ENCODE results near the gene IFIH1. TPM values are rescaled to one million over a fixed set of nuclear protein-coding genes. Genes with fewer than 3 reads are reported as not detected.

The IFIH1 gene
- total and polyA plus RNA-seq, 2 of the 8 experiments (the other 6 are each of a cell fraction or from before 2014, with no cell fraction given), result 0.32 to 2.0 TPM

DNA sequence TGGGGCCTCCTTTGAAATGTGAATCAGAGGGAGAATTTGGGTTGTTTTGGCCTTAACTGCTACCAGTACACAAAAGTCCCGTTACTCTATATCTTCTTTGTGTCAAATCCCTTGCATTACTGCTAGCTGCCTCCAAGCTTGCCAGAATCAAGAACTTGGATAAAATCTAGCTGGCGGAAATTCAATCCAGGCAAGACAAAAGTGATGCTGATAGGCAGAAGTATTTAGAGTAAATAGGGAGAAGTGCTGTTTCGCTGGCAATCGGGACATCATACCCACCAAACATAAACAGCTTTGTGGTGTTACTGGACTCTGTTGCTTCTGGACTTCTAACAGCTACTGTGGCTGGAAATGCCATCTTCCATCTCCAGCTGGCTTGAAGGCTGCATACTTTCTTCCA is 2.5 kb downstream of the IFIH1 start:
- POLR2A ChIA-PET (ENCODE audit: partially characterized antibody), result no interaction called here
- H2BK15ac ChIP-seq (ENCODE audit: low read length), result no peak overlapping the region
- no peaks in the 10 kb centered on the region for H3K79me1 ChIP-seq (ENCODE audit: low read depth, low read length)
- H2BK12ac ChIP-seq (ENCODE audit: low read depth, low read length), result no peak overlapping the region
- 95% methylated on average over 4 of the region's 4 CpGs; no CpG with 5 or more reads in 1 of the 2 experiments for WGBS, 2 experiments (ENCODE audit: extremely low coverage in 1 of 2, insufficient coverage in 1 of 2, insufficient read length in 1 of 2, insufficient replicate concordance in 2 of 2, low coverage in 1 of 2, low lambda C conversion rate in 2 of 2, missing lambda C conversion rate in 1 of 2)
- H4K8ac ChIP-seq (ENCODE audit: extremely low read depth, insufficient read depth, low read length), result no peak overlapping the region
- H3K79me2 ChIP-seq (ENCODE audit: control insufficient read depth in 1 of 2, insufficient read depth in 2 of 2, low read length in 2 of 2), result no peaks in the 10 kb centered on the region
- H2AFZ ChIP-seq (ENCODE audit: low read length), result no peak overlapping the region
- peaks cover 4% of the 10 kb centered on the region; the same call in 1 of the 2 replicates for H3K23me2 ChIP-seq (ENCODE audit: low read depth, low read length)
- H3K9me3 ChIP-seq (ENCODE audit: insufficient read depth in 2 of 2, low read depth in 1 of 2, low read length in 1 of 2), result no peaks in the 10 kb centered on the region
- FAIRE-seq (no peak), DNase-seq (ENCODE audit: low read depth in 1 of 2, low spot score in 2 of 2) (no peak)
- no peak overlapping the region for H3K14ac ChIP-seq (ENCODE audit: insufficient read length)
- H2BK20ac ChIP-seq (ENCODE audit: low read length), result no peak overlapping the region
- H3K56ac ChIP-seq (replicated peaks; ENCODE audit: insufficient read length, low read depth, low read length), result no peak overlapping the region
- no peak overlapping the region for H3K18ac ChIP-seq (ENCODE audit: extremely low read depth, low read length)
- peaks cover 0 to 3% (median 2%) of the 10 kb centered on the region in 4 experiments; a peak in 3 of 7 replicates for H3K4me1 ChIP-seq (replicated peaks in 1 of 4; ENCODE audit: control insufficient read depth in 3 of 4, insufficient read depth in 4 of 4, low read length in 3 of 4)
- no peaks in the 10 kb centered on the region for H3K36me3 ChIP-seq (ENCODE audit: control insufficient read depth in 2 of 4, insufficient read depth in 4 of 4, low read length in 3 of 4)
- no peak overlapping the region for H4K91ac ChIP-seq (replicated peaks; ENCODE audit: insufficient read length, low read length)
- no peak overlapping the region for H3K9ac ChIP-seq (replicated peaks in 1 of 4; ENCODE audit: extremely low read depth in 1 of 4, low read depth in 3 of 4, low read length in 3 of 4)
- H2AK5ac ChIP-seq (ENCODE audit: low read depth, low read length), result no peak overlapping the region
- no peak overlapping the region for H3K27ac ChIP-seq (ENCODE audit: low read depth, low read length)
- no peaks in the 10 kb centered on the region for H4K20me1 ChIP-seq (replicated peaks in 1 of 2; ENCODE audit: control insufficient read depth in 1 of 2, insufficient read depth in 2 of 2, low read length in 2 of 2)
- H3K4ac ChIP-seq (replicated peaks; ENCODE audit: insufficient read length, low read depth, low read length), result no peak overlapping the region
- no peak overlapping the region for H3K4me2 ChIP-seq (ENCODE audit: insufficient read depth in 1 of 2, low read depth in 2 of 2, low read length in 2 of 2)
- no peak overlapping the region for H2BK120ac ChIP-seq (replicated peaks; ENCODE audit: low read depth, low read length)
- no peak overlapping the region for H3K4me3 ChIP-seq (ENCODE audit: extremely low read depth in 1 of 4, insufficient read depth in 2 of 4, low read depth in 3 of 4, low read length in 4 of 4)
- H4K5ac ChIP-seq (ENCODE audit: insufficient read length, low read depth, low read length), result no peak overlapping the region
- peaks cover 0 to 12% (median 6%) of the 10 kb centered on the region in 4 experiments; a peak in 5 of 7 replicates for H3K27me3 ChIP-seq (replicated peaks in 1 of 4; ENCODE audit: control insufficient read depth in 3 of 4, extremely low read depth in 1 of 4, insufficient read depth in 3 of 4, low read length in 3 of 4)
- H2BK5ac ChIP-seq (ENCODE audit: low read depth, low read length), result no peak overlapping the region
- no peak overlapping the region for H3K23ac ChIP-seq (ENCODE audit: insufficient read length)
- CTCF ChIA-PET (ENCODE audit: partially characterized antibody), result interaction anchor here (0.7 to 1.9 kb wide), 6 partner anchors 11 to 163 kb away, joined by 3 to 5 read pairs (median 4); no protein-coding TSS in a partner anchor
- TF ChIP-seq PHF8 (conservative IDR thresholded peaks at IDR 0.05; ENCODE audit: low read depth, low read length) (no peak), CBX5 (IDR thresholded peaks at IDR 0.05; ENCODE audit: low read depth, low read length) (no peak), CHD1 (IDR thresholded peaks at IDR 0.05; ENCODE audit: low read depth, low read length) (no peak)

All from H1 (cell line).